Activated naive CD8-positive, alpha-beta T cell treated with anti-CD3 and anti-CD28 coated beads, Interleukin-2, amount 50 U/mL, for 16 hours (primary cell): ENCODE results near the gene NSMCE1.
"Not testable (repeated sequence)": the region's sequence is repeated elsewhere in the genome, so short reads cannot be mapped to it uniquely, and the experiment has no call there.

Source experiments
- DNase-seq: peaks from one replicate; pipeline ENCODE4 v3.0.0-alpha.2; 2020; ENCODE audit warnings: low read depth, low spot score

Gene NSMCE1

GRCh38 chr16:27303256-27304100 is 34.9 kb upstream of the NSMCE1 start:
- DNase-seq: no peak

GRCh38 chr16:27302126-27302525 is 33.6 kb upstream of the NSMCE1 start:
- no peak for DNase-seq

GRCh38 chr16:27301236-27301861 is 32.8 kb upstream of the NSMCE1 start:
- no peak for DNase-seq

GRCh38 chr16:27298132-27298531 is 29.6 kb upstream of the NSMCE1 start:
- DNase-seq: no peak

GRCh38 chr16:27293343-27293742 is 24.8 kb upstream of the NSMCE1 start:
- no peak for DNase-seq

GRCh38 chr16:27291722-27292240 is 23.2 kb upstream of the NSMCE1 start:
- DNase-seq: no peak

- no peak for DNase-seq
Measured at GRCh38 chr16:27291106-27291505, 22.5 kb upstream of the NSMCE1 start.

GRCh38 chr16:27290562-27290961 is 22.0 kb upstream of the NSMCE1 start:
- DNase-seq: no peak

GRCh38 chr16:27289669-27290068 is 21.1 kb upstream of the NSMCE1 start:
- no peak for DNase-seq

- DNase-seq: not testable (repeated sequence)
Measured at GRCh38 chr16:27288313-27288712, 19.7 kb upstream of the NSMCE1 start.

- DNase-seq: no peak
Measured at GRCh38 chr16:27287887-27288286, 19.3 kb upstream of the NSMCE1 start.

GRCh38 chr16:27287051-27287811 is 18.7 kb upstream of the NSMCE1 start:
- no peak for DNase-seq

GRCh38 chr16:27286451-27286850 is 17.9 kb upstream of the NSMCE1 start:
- no peak for DNase-seq

GRCh38 chr16:27285676-27286196 is 17.2 kb upstream of the NSMCE1 start:
- no peak for DNase-seq

GRCh38 chr16:27284865-27285675 is 16.5 kb upstream of the NSMCE1 start:
- DNase-seq: no peak

- DNase-seq: no peak
Measured at GRCh38 chr16:27281243-27281642, 12.7 kb upstream of the NSMCE1 start.

GRCh38 chr16:27275394-27275793 is 6.8 kb upstream of the NSMCE1 start:
- no peak for DNase-seq

GRCh38 chr16:27274424-27274874 is 5.9 kb upstream of the NSMCE1 start:
- not testable (repeated sequence) for DNase-seq

- DNase-seq: no peak
Measured at GRCh38 chr16:27273670-27274423, 5.3 kb upstream of the NSMCE1 start.

GRCh38 chr16:27273330-27273669 is 4.7 kb upstream of the NSMCE1 start:
- no peak for DNase-seq
